Medulla oblongata (tissue), 1 donor: ENCODE measurements around the gene CCBE1.
"Not testable (repeated sequence)": the region's sequence is repeated elsewhere in the genome, so short reads cannot be mapped to it uniquely, and the experiment has no call there.

ENCODE experiments used
- DNase-seq: peaks from one replicate; pipeline ENCODE4 v3.0.0-alpha.2; 2015; ENCODE audit errors: extremely low spot score

Gene CCBE1

DNA sequence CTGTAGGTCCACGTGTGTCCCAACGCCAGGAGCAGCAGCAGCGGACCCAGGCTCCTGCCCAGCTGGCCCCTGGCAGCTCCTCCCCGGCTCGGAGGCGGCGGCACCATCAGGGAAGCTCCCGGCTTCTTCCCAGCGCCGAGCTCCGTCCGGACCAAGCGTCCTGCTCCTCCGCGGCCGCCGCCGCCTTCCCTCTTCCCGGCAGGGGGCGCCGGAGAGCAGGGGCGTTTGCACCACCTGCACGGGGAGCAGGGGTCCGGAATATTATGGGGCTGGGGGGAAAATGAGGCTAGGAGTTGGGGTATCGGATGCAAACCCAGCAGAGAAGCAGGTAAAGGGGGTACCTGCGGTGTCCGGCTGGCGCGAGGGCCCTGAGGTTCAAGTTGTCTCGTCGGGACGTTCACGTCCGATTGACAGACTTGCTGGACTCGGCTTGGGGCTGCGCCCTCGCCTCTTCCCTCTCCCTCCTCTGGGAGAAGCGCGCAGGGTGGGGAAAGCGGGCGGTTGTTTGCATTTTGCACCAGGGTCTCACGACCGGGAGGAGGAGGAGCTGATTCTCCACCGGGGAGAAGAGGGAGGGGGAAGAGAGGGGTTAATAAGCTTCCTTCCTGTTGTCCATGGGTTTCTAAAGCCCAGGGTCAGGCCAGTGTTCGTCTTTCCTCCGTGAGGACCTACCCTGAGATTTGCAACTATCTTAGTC lies at the start of gene CCBE1:
CCBE1 (minus strand) TSS at position 188 of the 697 bp plus-strand sequence.
- no peak for DNase-seq

DNA sequence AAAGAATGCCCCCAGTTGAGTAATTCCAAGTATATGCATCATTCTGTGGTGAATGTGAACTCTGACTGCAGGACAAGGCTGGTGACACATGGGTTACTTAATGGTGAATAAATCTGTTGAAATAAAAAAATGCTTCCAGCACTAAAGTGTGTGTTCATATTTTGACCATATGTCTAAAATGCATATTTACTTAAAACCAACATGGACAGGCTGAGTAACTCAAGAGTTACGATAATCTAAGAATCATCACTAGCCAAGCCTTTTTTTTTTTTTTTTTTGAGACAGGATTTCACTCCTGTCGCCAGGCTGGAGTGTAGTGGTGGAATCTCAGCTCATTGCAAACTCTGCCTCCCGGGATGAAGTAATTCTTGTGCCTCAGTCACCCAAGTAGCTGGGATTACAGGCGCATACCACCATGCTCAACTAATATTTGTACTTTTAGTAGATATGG lies 47.1 kb upstream of the CCBE1 start:
- no peak for DNase-seq

DNA sequence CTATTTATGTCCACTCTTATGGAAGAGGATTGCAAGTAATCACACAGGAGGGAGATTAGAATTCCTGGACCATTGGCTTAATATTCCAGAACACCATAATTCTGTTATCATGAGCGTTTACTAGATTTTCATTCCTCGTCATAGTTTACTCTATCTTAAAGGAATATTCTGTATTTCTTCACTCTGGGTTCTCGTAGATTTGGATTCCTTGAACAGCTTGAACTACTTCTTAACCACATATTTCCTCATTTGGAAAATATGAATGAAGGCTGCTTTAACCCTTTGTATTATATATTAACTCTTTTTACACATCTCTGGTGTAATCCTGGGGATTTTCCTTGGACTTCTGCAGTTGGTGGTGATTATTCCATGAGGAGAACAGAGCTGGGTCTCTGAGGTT lies 46.3 kb upstream of the CCBE1 start:
- no peak for DNase-seq

DNA sequence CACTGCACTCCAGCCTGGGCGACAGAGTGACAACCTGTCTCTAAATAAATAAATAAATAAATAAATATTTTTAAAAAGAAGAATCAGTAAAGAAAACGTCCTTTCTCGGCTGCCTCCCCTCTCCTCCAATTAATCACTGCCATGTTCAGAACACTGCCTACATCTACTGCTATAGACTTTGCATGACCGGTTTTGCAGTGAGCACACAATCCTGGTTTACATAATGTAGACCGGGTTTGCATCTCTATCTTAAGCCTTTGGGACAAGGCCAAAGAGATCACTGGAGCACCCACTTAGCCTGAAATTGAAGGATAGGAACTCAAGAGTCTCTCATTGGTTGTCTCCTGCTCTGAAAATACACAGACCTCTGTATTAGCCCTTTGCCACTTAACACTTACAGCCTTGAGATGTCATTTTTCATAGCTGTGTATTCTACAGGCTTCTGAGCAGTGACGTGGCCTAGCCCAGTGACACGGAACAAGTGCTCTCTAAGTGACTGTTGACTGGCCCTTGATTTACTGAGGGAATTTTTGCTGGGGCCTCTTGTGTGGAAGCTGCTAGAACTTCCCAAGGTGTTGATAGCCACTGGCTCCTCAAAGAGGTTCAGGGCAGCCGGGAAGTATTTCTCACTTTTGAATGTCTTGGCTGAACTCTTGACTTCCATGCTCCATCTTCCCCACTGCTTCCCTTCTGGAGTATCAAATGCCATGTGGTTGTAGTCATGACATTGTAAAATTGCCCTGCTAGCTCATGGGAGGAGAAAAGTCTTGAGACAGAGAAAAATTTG lies 45.3 kb upstream of the CCBE1 start:
- no peak for DNase-seq

DNA sequence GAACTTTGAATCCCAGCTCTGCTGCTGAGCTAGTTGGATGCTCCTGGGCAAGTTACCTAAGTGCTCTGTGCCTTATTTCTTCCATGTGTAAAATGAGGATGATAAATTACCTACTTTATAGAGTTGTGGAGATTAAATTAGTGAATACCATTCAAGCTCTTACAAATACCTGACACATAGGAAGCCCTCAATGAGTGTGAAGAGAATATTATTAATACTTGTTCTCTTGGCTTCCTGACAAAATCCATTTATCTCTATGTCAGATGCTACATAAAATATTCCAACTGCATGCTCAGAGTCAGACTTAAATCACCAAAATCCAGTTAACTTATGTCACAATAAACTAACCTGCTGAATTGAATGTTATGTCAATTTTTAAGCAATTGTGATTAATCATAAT lies 42.9 kb upstream of the CCBE1 start:
- no peak for DNase-seq

DNA sequence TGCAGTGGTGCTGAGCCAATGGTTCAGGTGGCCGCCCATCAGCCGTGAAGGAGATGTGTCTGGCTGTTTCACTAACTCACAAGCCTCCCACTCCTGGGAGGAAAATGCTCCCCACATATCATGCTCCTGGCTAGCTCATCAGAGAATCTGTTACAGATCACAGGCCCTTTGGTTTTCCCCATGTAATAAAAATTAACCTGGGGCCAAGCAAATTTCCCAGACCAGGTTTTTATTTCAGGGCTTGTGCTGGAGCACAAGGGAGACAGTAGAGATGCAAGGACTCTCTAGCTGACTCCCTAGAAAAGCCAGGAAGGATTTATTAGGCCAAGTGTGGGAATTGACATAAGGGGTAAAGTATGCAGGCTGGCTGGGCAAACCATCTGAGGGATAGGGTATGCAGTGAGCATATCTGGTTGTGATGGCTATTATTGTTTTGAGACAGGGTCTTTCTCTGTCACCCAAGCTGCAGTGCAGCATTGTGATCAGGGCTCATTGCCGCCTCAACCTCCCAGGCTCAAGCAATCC lies 40.6 kb upstream of the CCBE1 start:
- no peak for DNase-seq

DNA sequence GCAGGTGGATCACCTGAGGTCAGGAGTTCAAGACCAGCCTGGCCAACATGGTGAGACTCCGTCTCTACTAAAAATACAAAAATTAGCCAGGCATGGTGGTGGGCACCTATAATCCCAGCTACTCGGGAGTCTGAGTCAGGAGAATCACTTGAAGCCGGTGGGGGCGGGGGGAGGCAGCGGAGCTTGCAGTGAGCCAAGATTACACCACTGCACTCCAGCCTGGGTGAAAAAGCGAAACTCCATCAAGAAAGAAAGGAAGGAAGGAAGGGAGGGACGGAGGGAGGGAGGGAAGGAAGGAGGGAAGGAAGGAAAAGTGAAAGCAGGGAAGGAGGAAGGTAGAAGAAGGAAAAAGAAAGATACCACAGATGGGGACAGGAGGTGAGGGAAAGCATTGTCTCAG lies 40.1 kb upstream of the CCBE1 start:
- DNase-seq, result not testable (repeated sequence)

DNA sequence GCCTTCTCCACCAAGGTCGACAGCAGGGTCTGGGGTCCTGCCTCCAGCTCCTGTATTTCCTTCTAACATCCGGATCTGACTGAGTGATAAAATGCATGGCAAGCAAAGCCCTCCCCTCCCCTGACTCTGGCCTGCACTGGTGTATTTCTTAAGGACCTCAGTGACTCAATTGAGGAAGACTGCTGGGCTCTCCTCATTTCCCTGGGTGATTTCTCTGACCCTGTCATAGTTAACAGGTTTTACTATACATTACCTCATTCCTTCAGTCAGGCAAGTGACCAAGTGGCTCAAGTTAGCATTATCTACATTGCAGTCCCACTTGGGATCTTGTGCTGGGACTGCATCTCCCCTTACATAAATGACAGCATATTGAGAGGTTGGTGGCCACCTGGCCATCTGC lies 38.8 kb upstream of the CCBE1 start:
- DNase-seq, result no peak

DNA sequence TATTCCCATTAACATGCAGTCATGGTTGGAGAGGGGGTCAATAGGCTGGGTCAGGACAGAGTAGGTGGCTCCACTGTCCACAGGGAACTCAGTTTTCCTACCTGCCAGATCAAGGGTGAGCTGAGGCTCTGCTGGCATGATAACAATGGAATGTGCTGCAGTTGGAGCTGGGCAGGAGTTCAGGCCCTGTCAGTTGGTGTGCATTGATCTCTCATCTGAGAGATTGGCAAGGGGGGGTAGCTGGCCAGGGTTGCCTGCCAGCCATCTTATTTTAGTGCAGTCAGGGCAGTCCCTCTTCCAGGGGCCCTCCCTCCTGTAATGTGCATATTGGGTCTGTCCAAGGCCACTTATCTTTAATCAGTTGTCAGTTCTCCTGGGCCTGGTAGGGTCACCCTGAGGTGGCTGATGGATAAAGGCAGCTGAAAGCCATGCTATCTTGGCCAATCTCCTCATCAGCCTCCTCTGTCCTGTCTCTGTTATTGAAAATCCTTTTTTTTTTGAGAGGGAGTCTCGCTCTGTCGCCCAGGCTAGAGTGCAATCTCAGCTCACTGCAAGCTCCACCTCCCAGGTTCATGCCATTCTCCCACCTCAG lies 38.1 kb upstream of the CCBE1 start:
- DNase-seq, result no peak

DNA sequence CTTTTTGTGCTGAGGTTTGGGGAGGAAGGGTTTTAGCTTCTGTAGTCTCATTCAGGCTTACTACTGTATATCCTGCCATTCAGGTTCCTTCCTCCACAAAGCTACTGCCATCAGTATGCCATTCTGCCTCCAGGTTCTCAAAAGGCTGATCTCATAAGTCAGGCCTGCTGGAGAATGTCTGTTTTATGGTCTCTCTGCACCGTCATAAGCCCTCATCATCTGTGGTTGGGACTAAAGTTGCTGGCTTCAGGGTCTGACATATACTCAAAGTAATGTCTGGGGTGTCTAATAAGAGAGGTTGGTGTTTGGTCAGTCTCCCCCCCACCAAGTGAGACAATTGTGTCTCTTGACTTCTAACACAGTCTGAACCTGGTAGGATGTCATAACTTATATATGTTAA lies 36.2 kb upstream of the CCBE1 start:
- no peak for DNase-seq

DNA sequence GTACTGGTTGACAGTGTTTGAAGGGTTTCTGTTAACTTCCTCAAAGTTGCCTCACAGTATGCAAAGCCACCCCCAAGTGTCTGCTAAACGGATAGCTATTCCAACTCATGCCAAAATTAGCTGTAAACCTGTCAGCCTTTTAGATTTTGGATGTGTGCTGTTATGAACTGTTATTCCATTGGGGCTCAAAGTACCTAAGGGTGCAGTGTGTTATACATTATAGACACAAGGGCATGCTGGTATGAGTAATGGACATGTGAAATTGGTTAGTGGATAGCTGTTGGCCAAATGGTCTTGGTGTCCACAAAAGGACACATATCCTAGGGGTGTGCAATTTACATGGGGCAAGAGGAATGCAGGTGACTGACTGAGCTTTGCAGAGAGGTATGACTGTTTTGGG lies 33.7 kb upstream of the CCBE1 start:
- no peak for DNase-seq

DNA sequence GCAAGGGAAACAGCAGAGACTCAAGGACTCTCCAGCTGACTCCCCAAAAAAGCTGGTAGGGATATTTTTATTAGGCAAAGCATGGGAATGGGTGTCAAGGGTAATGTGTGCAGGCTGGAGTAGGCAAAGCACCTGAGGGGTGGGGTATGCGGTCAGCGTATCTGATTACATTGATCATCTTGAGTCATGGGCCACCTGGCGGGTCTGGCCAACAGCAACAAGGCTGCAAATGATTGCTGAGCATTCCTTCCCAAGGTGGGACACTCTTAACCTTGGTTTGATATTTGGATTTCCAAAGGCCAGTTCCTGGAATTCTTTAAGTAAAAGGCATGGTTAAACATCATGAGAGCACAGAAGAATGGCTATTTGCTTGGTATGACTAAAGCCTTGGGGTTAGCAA lies 32.6 kb upstream of the CCBE1 start:
- no peak for DNase-seq

DNA sequence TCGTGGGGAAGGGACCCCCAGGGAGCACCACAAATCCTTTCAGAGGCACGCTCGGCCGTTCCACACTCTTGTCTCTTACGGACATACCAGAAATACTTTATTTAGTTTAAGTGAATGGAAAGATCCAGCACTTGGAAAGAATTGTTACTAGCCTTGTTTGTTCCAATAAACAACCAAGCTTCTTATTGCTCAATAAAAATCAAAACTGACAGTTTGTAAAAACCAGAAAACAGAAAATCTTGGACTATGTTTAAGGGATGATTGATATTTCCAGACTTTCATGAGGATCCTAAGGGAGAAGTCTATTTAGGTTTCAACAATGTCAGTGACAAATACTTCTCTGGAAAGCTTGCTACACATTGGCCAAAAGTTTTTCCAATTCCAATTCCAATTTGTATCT lies 31.6 kb upstream of the CCBE1 start:
- no peak for DNase-seq

DNA sequence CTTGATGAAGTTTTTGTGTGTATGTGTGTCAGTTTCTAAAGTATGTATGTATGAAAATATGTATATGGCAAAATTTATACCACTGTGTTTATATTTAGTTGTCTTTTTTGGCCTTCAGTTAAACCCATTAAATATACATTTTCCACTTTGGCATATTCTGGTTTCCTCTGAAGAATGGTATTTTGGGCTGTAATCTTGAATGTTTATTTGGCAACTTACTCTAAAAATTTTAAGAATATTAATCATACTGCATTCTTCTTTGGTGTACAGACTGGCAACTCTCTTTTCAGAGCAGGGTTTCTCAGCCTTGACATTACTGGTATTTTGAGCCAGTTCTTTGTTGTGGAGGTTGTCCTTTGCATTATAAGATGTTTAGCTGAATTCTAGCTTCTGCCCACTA lies 27.9 kb upstream of the CCBE1 start:
- DNase-seq, result no peak

DNA sequence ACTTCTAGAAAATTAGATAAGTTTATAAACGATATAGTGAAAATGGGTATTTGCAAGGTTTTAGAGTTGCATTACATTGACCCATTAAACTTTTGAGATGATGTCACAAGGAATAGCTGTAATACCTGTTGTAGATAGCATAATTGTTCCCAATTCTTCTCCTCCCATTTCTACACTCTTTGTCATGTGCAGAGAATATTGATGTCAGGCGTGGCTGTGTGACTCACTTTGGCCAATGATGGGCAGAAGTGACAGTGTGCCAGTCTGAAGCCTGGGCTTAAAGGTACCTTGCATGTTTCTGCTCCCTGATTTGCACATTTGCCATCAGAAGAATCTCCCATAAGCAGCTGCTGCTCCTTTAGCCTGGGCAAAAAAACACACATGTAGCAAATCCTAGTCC lies 26.9 kb upstream of the CCBE1 start:
- no peak for DNase-seq

DNA sequence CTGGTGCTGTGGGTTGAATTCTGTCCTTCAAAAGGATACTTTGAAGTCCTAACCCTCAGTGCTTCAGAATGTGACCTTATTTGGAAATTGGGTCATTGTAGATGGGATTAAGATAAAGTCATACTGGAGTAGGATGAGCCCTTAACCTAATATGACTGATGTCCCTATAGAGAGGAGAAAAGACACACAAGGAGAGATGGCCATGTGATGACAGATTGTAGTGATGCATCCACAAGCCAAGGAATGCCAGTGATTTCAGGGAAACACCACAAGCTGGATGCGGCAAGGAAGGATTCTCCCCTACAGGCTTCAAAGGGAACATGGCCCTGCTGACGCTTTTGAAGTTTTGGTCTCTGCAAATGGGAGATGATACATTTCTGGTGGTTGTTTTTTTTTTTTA lies 24.7 kb upstream of the CCBE1 start:
- DNase-seq, result no peak

DNA sequence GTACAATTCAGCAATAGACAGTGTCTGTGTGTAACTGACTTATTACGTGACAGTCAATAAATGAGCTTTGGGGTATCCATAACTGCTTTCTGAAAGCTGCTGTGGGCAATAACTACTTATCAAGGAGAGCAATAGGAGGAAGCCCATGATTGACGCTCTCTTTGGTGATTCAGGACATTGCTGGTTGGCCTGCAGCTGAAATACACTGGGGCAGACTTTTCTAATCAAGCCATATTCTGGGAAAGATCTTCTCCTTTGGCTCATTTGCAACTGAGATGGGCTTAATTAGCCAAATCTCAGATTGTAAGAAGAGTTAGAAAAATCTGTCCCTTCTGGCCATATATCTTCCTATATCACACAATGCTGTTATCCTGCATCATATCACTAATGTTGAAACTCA lies 24.0 kb upstream of the CCBE1 start:
- no peak for DNase-seq

DNA sequence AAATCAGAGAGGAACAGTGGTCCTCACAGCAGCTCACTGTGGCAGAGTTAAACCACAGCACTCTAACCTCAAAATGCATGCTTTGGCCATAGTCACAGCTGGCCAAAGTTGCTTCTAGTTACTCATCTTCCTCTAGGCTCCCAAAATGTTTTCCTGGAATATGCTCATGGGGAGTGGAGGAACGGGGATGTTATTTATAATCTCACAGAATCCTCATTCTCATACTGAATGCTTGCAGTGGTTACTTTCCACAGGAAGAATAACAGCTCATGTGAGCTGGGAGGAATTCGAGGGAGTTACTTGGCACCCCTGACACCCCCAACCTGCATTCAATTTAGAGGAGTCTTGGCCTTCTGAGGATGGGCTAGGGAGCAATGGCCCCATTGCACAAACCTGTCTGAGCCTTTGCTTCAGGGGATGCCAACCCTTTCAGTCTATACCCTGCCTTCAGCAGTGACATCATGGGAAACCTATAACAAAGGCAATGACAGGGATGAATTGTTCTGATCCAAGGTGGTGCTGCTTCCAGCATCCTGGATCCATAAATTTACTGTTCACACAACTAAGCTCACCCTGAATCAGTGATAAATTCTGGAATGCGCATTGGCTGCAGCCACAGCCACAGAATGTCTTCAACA lies 22.4 kb upstream of the CCBE1 start:
- no peak for DNase-seq

DNA sequence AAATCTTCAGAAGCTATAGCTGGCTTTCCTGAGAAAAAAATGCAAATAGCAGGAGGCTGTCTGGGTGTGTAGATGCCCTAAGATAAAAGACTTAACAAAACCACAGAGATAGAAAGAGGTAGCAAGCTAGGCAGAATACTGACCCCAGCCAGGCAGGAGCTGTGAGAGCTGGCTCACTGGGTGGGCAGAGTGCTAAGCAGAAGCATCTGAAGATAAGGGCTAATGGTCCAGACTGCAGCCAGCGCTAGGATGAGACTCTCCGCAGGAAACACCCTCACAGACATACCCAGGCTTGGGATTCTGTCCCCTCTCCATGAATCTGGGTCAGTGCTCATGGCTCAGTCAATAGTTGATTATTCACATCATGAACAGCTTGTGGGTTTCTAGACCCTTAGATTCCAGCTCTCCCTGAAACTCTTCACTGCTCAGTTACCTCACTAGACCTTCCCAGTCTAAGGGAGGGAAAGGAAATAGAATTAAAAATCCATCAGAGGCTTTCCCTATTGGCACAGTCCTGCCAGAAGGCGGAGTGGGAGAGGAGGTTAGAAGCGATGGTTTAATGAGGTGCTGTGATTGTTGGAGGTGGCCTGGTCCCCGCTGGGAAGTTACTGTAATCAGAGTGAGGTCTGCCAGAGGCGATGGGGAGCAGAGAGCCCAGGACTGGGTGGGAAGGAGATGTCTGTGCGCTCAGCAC lies 21.4 kb upstream of the CCBE1 start:
- no peak for DNase-seq

DNA sequence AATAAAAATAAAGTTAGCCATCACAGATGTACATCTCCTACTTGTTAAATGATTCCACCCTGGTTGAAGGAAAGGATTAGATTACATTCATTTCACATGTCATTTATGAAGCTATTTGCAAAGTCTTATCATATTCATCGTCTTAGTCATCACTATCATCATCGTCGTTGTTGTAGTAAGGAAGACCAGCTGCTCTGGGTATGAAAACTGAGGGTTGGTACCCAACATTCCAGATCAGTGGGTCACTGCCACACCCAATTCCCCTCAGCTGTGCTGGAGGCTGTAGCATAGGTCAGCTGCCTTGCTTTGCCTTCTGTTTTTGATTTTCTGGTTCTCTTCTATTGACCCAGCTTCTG lies 20.9 kb upstream of the CCBE1 start:
- no peak for DNase-seq

DNA sequence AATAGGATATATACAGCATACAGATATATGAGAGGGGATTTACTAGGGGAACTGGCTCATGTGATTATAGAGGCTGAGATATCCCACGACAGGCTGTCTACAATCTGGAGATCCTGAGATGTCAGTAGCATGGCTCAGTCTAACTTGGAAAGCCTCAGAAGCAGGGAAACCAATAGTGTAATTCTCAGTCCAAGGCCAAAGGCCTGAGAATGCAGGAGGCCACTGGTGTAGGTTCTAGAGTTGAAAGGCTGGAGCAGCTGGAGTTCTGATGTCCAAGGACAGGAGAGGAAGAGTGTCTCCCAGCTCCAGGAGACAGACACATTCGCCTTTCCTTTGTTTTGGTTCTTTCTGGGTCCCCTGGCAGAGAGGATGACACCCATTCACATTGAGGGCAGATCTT lies 20.1 kb upstream of the CCBE1 start:
- no peak for DNase-seq

DNA sequence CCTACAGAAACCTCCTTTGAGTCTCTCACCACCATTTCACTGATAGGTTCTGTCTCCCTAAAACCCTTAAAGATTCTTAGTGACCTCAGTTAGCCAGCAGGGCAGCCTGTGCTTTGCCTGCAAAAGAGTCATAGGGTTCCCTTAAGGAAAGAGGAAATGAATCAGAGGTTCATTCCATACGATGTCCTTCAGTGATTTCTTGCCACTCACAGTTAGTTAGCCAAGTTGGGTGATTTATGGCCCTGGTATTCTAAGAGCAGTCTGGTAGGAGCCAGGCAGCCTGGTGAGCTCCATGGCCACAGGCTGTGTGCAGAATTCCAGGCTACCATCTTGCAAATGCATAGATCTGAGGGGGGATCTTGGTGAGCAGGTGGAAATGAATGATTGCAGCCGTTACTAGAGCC lies 18.7 kb upstream of the CCBE1 start:
- no peak for DNase-seq
